Retinal pigment epithelial cell (primary cell): ENCODE measurements around the gene PXT1.

Experiments
- DNase-seq: peaks from one replicate; pipeline ENCODE4 v3.0.0-alpha.2; 2010; ENCODE audit warnings: low read depth
- H3K4me3 ChIP-seq: 2 replicates; pipeline ENCODE4 v1.5.1; 2011; ENCODE audit warnings: mild to moderate bottlenecking, low read length, control low read depth, moderate library complexity
- TF ChIP-seq, protein P1 (sequence below): conservative IDR thresholded peaks from 2 replicates; pipeline ENCODE4 v1.5.1; 2011; ENCODE audit warnings: low read depth, low read length, control low read depth, inconsistent platforms

Gene PXT1

GRCh38 chr6:36353411-36353915, 89.2 kb downstream of the PXT1 start:
- H3K4me3 ChIP-seq, result no peak overlapping the region
- TF ChIP-seq, protein P1, sequence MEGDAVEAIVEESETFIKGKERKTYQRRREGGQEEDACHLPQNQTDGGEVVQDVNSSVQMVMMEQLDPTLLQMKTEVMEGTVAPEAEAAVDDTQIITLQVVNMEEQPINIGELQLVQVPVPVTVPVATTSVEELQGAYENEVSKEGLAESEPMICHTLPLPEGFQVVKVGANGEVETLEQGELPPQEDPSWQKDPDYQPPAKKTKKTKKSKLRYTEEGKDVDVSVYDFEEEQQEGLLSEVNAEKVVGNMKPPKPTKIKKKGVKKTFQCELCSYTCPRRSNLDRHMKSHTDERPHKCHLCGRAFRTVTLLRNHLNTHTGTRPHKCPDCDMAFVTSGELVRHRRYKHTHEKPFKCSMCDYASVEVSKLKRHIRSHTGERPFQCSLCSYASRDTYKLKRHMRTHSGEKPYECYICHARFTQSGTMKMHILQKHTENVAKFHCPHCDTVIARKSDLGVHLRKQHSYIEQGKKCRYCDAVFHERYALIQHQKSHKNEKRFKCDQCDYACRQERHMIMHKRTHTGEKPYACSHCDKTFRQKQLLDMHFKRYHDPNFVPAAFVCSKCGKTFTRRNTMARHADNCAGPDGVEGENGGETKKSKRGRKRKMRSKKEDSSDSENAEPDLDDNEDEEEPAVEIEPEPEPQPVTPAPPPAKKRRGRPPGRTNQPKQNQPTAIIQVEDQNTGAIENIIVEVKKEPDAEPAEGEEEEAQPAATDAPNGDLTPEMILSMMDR, result no peak
- no peak for DNase-seq

GRCh38 chr6:36352477-36353157, 90.0 kb downstream of the PXT1 start:
- no peak overlapping the region for H3K4me3 ChIP-seq
- TF ChIP-seq, protein P1, result no peak
- DNase-seq, result no peak

GRCh38 chr6:36350681-36351571, 91.7 kb downstream of the PXT1 start:
- TF ChIP-seq, protein P1, result no peak
- DNase-seq, result peak; percentile 63
- no peak overlapping the region for H3K4me3 ChIP-seq

GRCh38 chr6:36350082-36350481, 92.6 kb downstream of the PXT1 start:
- TF ChIP-seq, protein P1, result no peak
- DNase-seq, result no peak
- no peak overlapping the region for H3K4me3 ChIP-seq

DNA sequence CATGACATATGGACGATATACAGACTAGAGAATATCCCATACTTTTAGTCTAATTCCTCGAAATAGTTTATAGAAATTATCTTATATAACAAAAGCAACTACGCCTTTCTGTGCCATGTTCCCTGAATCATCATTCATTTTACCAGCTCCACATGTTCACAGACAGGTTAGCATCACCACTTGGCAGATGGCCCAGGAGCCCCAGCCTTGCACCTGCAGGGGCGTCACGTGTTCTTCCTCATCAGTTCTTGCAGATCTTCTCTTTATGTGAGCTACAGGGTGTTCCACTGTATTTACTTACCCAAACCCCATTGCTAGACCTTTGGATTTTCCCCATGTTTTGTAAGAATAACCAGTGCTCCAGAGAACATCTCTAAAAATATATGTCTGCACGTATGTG, 93.4 kb downstream of the PXT1 start:
- no peak for DNase-seq
- no peak overlapping the region for H3K4me3 ChIP-seq
- TF ChIP-seq, protein P1, result no peak

DNA sequence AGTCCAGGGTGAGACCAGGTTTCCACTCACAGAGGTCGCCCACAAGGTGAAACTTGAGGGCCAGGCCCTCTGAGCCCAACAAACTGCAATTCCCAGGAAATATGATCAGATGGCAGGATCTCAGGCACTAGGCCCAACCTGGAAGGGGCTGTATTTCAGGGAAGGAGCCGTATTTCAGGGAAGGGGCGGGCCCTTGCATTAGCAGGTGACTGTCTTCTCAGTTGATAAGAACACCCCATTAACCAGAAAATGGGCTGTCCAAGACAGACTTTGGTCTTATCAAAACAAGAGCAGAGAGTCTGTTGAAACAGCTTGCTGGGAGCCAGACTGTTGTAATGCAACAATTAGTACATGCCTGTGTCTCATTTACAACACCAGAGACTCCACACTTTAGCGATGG, 95.0 kb downstream of the PXT1 start:
- TF ChIP-seq, protein P1, result no peak
- H3K4me3 ChIP-seq, result no peak overlapping the region
- DNase-seq, result no peak
